ES-I3 (cell line): ENCODE measurements around the gene RUNDC3A.

ENCODE experiments used
- H3K36me3 ChIP-seq: 2 replicates; pipeline ENCODE4 v1.6.1; 2013; ENCODE audit warnings: mild to moderate bottlenecking, low read length, control low read depth, moderate library complexity; ENCODE audit not compliant: insufficient read depth
- H3K4me1 ChIP-seq: 2 replicates; pipeline ENCODE4 v1.6.1; 2013; ENCODE audit warnings: mild to moderate bottlenecking, control low read depth, low read length; ENCODE audit not compliant: insufficient read depth
- H3K9ac ChIP-seq: 2 replicates; pipeline ENCODE4 v1.6.1; 2013; ENCODE audit warnings: low read depth, mild to moderate bottlenecking, low read length, moderate library complexity
- H3K9me3 ChIP-seq: 2 replicates; pipeline ENCODE4 v1.6.1; 2013; ENCODE audit warnings: mild to moderate bottlenecking, low read length, moderate library complexity; ENCODE audit not compliant: control insufficient read depth, insufficient read depth

RUNDC3A gene

GRCh38 chr17:44309472-44309871 is 1.1 kb downstream of the RUNDC3A start:
- Histone ChIP-seq H3K4me1 (peaks cover 26% of the 10 kb centered on the region), H3K36me3 (no peaks in the 10 kb centered on the region), H3K9me3 (no peaks in the 10 kb centered on the region), H3K9ac (peak overlapping the region; percentile 51; the same call in 1 of the 2 replicates)

- no peaks in the 10 kb centered on the region for H3K36me3 ChIP-seq
- no peak overlapping the region for H3K9ac ChIP-seq
- H3K4me1 ChIP-seq: peaks cover 26% of the 10 kb centered on the region
- no peaks in the 10 kb centered on the region for H3K9me3 ChIP-seq
Observed at GRCh38 chr17:44310188-44310587, 1.8 kb downstream of the RUNDC3A start.

GRCh38 chr17:44310609-44311376 is 2.4 kb downstream of the RUNDC3A start:
- H3K9ac ChIP-seq: no peak overlapping the region

GRCh38 chr17:44311562-44312181 is 3.3 kb downstream of the RUNDC3A start:
- Histone ChIP-seq H3K9me3 (no peaks in the 10 kb centered on the region), H3K36me3 (no peaks in the 10 kb centered on the region), H3K9ac (no peak overlapping the region), H3K4me1 (peaks cover 26% of the 10 kb centered on the region)

More at GRCh38 chr17:44310609-44311376, 2.4 kb downstream of the RUNDC3A start:
- peaks cover 26% of the 10 kb centered on the region for H3K4me1 ChIP-seq
- no peaks in the 10 kb centered on the region for H3K9me3 ChIP-seq
- H3K36me3 ChIP-seq: no peaks in the 10 kb centered on the region

GRCh38 chr17:44312396-44313104 is 4.1 kb downstream of the RUNDC3A start:
- Histone ChIP-seq H3K9ac (no peak overlapping the region), H3K36me3 (no peaks in the 10 kb centered on the region), H3K4me1 (peaks cover 21% of the 10 kb centered on the region), H3K9me3 (no peaks in the 10 kb centered on the region)

- no peaks in the 10 kb centered on the region for H3K9me3 ChIP-seq
- peaks cover 21% of the 10 kb centered on the region for H3K4me1 ChIP-seq
- no peaks in the 10 kb centered on the region for H3K36me3 ChIP-seq
Observed at GRCh38 chr17:44314031-44314430, 5.6 kb downstream of the RUNDC3A start.

GRCh38 chr17:44314524-44314868 is 6.1 kb downstream of the RUNDC3A start:
- Histone ChIP-seq H3K4me1 (peaks cover 21% of the 10 kb centered on the region), H3K9me3 (no peaks in the 10 kb centered on the region), H3K36me3 (no peaks in the 10 kb centered on the region), H3K9ac (peak overlapping the region; percentile 62; the same call in 1 of the 2 replicates)

More at GRCh38 chr17:44314031-44314430, 5.6 kb downstream of the RUNDC3A start:
- H3K9ac ChIP-seq: no peak overlapping the region

GRCh38 chr17:44314869-44315661 is 6.7 kb downstream of the RUNDC3A start:
- peak overlapping the region; percentile 62; the same call in 1 of the 2 replicates for H3K9ac ChIP-seq
- no peaks in the 10 kb centered on the region for H3K36me3 ChIP-seq
- H3K9me3 ChIP-seq: no peaks in the 10 kb centered on the region
- H3K4me1 ChIP-seq: peaks cover 17% of the 10 kb centered on the region

GRCh38 chr17:44315760-44316731 is 7.6 kb downstream of the RUNDC3A start:
- H3K9ac ChIP-seq: peak overlapping the region; percentile 62; the same call in 1 of the 2 replicates

GRCh38 chr17:44317545-44317944 is 9.1 kb downstream of the RUNDC3A start:
- peaks cover 14% of the 10 kb centered on the region for H3K36me3 ChIP-seq
- peaks cover 4% of the 10 kb centered on the region for H3K4me1 ChIP-seq

More at GRCh38 chr17:44315760-44316731, 7.6 kb downstream of the RUNDC3A start:
- H3K36me3 ChIP-seq: peaks cover 5% of the 10 kb centered on the region; the same call in 1 of the 2 replicates
- H3K4me1 ChIP-seq: peaks cover 15% of the 10 kb centered on the region
- no peaks in the 10 kb centered on the region for H3K9me3 ChIP-seq

GRCh38 chr17:44318077-44318892 is 9.9 kb downstream of the RUNDC3A start:
- H3K9ac ChIP-seq: no peak overlapping the region
- H3K36me3 ChIP-seq: peaks cover 14% of the 10 kb centered on the region
- H3K4me1 ChIP-seq: no peaks in the 10 kb centered on the region; the same call in 1 of the 2 replicates
- H3K9me3 ChIP-seq: no peaks in the 10 kb centered on the region

More at GRCh38 chr17:44317545-44317944, 9.1 kb downstream of the RUNDC3A start:
- Histone ChIP-seq H3K9me3 (no peaks in the 10 kb centered on the region), H3K9ac (no peak overlapping the region)

- H3K36me3 ChIP-seq: peaks cover 14% of the 10 kb centered on the region
- H3K9me3 ChIP-seq: no peaks in the 10 kb centered on the region
- H3K9ac ChIP-seq: no peak overlapping the region
- no peaks in the 10 kb centered on the region; the same call in 1 of the 2 replicates for H3K4me1 ChIP-seq
Observed at GRCh38 chr17:44320066-44320465, 11.7 kb downstream of the RUNDC3A start.
